Measurements from ENCODE around the gene CYP27C1.
"Not testable (repeated sequence)": the region's sequence is repeated elsewhere in the genome, so short reads cannot be mapped to it uniquely, and the experiment has no call there.

Gene CYP27C1

GRCh38 chr2:127224135-127224534 is 4.0 kb upstream of the CYP27C1 start:
- in situ Hi-C loops (cut with MboI; ENCODE audit: low sequenced_read_pairs): not testable (repeated sequence)

- in situ Hi-C loops (cut with MboI; ENCODE audit: low sequenced_read_pairs): no loop called here
Measured at GRCh38 chr2:127220768-127221527, 849 bp upstream of the CYP27C1 start.

- in situ Hi-C loops (cut with MboI; ENCODE audit: low sequenced_read_pairs): no loop called here
Measured at GRCh38 chr2:127219171-127220070, 678 bp downstream of the CYP27C1 start.

- in situ Hi-C loops (cut with MboI; ENCODE audit: low sequenced_read_pairs): no loop called here
Measured at GRCh38 chr2:127218812-127219170, 1.3 kb downstream of the CYP27C1 start.

- in situ Hi-C loops (cut with MboI; ENCODE audit: low sequenced_read_pairs): no loop called here
Measured at GRCh38 chr2:127217470-127218325, 2.4 kb downstream of the CYP27C1 start.

- in situ Hi-C loops (cut with MboI; ENCODE audit: low sequenced_read_pairs): no loop called here
Measured at GRCh38 chr2:127216593-127216992, 3.5 kb downstream of the CYP27C1 start.

GRCh38 chr2:127216095-127216494 is 4.0 kb downstream of the CYP27C1 start:
- in situ Hi-C loops (cut with MboI; ENCODE audit: low sequenced_read_pairs): no loop called here

GRCh38 chr2:127214201-127214600 is 5.9 kb downstream of the CYP27C1 start:
- in situ Hi-C loops (cut with MboI; ENCODE audit: low sequenced_read_pairs): not testable (repeated sequence)

GRCh38 chr2:127208313-127208712 is 11.8 kb downstream of the CYP27C1 start:
- in situ Hi-C loops (cut with MboI; ENCODE audit: low sequenced_read_pairs): no loop called here

GRCh38 chr2:127205218-127206125 is 14.6 kb downstream of the CYP27C1 start:
- in situ Hi-C loops (cut with MboI; ENCODE audit: low sequenced_read_pairs): no loop called here

GRCh38 chr2:127201452-127201851 is 18.6 kb downstream of the CYP27C1 start:
- in situ Hi-C loops (cut with MboI; ENCODE audit: low sequenced_read_pairs): no loop called here

- in situ Hi-C loops (cut with MboI; ENCODE audit: low sequenced_read_pairs): no loop called here
Measured at GRCh38 chr2:127200962-127201361, 19.1 kb downstream of the CYP27C1 start.

- in situ Hi-C loops (cut with MboI; ENCODE audit: low sequenced_read_pairs): no loop called here
Measured at GRCh38 chr2:127199223-127199622, 20.9 kb downstream of the CYP27C1 start.

- in situ Hi-C loops (cut with MboI; ENCODE audit: low sequenced_read_pairs): no loop called here
Measured at GRCh38 chr2:127197475-127198385, 22.4 kb downstream of the CYP27C1 start.

- in situ Hi-C loops (cut with MboI; ENCODE audit: low sequenced_read_pairs): no loop called here
Measured at GRCh38 chr2:127196998-127197397, 23.1 kb downstream of the CYP27C1 start.

- in situ Hi-C loops (cut with MboI; ENCODE audit: low sequenced_read_pairs): no loop called here
Measured at GRCh38 chr2:127196549-127196948, 23.6 kb downstream of the CYP27C1 start.

GRCh38 chr2:127195140-127196074 is 24.7 kb downstream of the CYP27C1 start:
- in situ Hi-C loops (cut with MboI; ENCODE audit: low sequenced_read_pairs): no loop called here

- in situ Hi-C loops (cut with MboI; ENCODE audit: low sequenced_read_pairs): no loop called here
Measured at GRCh38 chr2:127194447-127194846, 25.7 kb downstream of the CYP27C1 start.

Measured in HL-60/S4 treated with retinoic acid at 250 ng/mL for 4 days and 3 days (cell line).